Lower leg skin (tissue), 3 donors: ENCODE data around the gene DCTN1.

Experiments
- POLR2A ChIP-seq, 2 donors: fragments of 450-650 bp; IDR thresholded peaks; one replicate each; pipeline ENCODE4 v1.6.1; 2016 to 2017; ENCODE audit warnings: antibody characterized with exemption in 2 of 2, mild to moderate bottlenecking in 1 of 2, moderate library complexity in 1 of 2
- TF ChIP-seq, protein P1 (sequence below), 3 donors: fragments of 450-650 bp; IDR thresholded peaks; one replicate each; pipeline ENCODE4 v1.5.1; 2016; ENCODE audit warnings: antibody characterized with exemption in 3 of 3, mild to moderate bottlenecking in 3 of 3, moderate library complexity in 2 of 3

- TF ChIP-seq, protein P1, sequence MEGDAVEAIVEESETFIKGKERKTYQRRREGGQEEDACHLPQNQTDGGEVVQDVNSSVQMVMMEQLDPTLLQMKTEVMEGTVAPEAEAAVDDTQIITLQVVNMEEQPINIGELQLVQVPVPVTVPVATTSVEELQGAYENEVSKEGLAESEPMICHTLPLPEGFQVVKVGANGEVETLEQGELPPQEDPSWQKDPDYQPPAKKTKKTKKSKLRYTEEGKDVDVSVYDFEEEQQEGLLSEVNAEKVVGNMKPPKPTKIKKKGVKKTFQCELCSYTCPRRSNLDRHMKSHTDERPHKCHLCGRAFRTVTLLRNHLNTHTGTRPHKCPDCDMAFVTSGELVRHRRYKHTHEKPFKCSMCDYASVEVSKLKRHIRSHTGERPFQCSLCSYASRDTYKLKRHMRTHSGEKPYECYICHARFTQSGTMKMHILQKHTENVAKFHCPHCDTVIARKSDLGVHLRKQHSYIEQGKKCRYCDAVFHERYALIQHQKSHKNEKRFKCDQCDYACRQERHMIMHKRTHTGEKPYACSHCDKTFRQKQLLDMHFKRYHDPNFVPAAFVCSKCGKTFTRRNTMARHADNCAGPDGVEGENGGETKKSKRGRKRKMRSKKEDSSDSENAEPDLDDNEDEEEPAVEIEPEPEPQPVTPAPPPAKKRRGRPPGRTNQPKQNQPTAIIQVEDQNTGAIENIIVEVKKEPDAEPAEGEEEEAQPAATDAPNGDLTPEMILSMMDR (IDR thresholded peaks at IDR 0.05): no peak
- TF ChIP-seq POLR2A (IDR thresholded peaks at IDR 0.05): no peak
These were observed 30.2 kb downstream of the DCTN1 start for GRCh38 chr2:74349889-74350288.
